ENCODE measurements around the gene RRP7A.
A peak's percentile ranks its signal among the peaks of the same experiment; 100 is the strongest.
"Not testable (repeated sequence)": the region's sequence is repeated elsewhere in the genome, so short reads cannot be mapped to it uniquely, and the experiment has no call there.

RRP7A gene

GRCh38 chr22:42493393-42493792, 26.2 kb downstream of the RRP7A start:
- no peak for DNase-seq

GRCh38 chr22:42492323-42492690, 27.3 kb downstream of the RRP7A start:
- DNase-seq: no peak

- DNase-seq: no peak
Measured at GRCh38 chr22:42490243-42490832, 29.3 kb downstream of the RRP7A start.

GRCh38 chr22:42489000-42489399, 30.6 kb downstream of the RRP7A start:
- DNase-seq: no peak

GRCh38 chr22:42484506-42484905, 35.1 kb downstream of the RRP7A start:
- DNase-seq: no peak

- DNase-seq: not testable (repeated sequence)
Measured at GRCh38 chr22:42483610-42484223, 35.9 kb downstream of the RRP7A start.

- DNase-seq: no peak
Measured at GRCh38 chr22:42475122-42475521, 44.5 kb downstream of the RRP7A start.

- DNase-seq: peak; percentile 5
Measured at GRCh38 chr22:42473484-42474193, 46.0 kb downstream of the RRP7A start.

GRCh38 chr22:42472671-42473070, 46.9 kb downstream of the RRP7A start:
- DNase-seq: no peak

GRCh38 chr22:42471441-42471840, 48.2 kb downstream of the RRP7A start:
- DNase-seq: no peak

- DNase-seq: no peak
Measured at GRCh38 chr22:42470366-42471082, 49.1 kb downstream of the RRP7A start.

- DNase-seq: no peak
Measured at GRCh38 chr22:42468841-42469240, 50.8 kb downstream of the RRP7A start.

- no peak for DNase-seq
Measured at GRCh38 chr22:42462016-42462415, 57.6 kb downstream of the RRP7A start.

- DNase-seq: peak; percentile 84
Measured at GRCh38 chr22:42461511-42461910, 58.1 kb downstream of the RRP7A start.
